ENCODE data around the gene PTPRT.

GRCh38 chr20:42113236-42113635, 1076.5 kb downstream of the PTPRT start:
- TF ChIP-seq POLR2AphosphoS5 (IDR thresholded peaks at IDR 0.05; ENCODE audit: borderline replicate concordance, low read depth, low read length) = no peak
- no peak for TF ChIP-seq EZH2 (IDR thresholded peaks at IDR 0.05)
- TF ChIP-seq FOXP2 (optimal IDR thresholded peaks at IDR 0.05; ENCODE audit: control extremely low read depth, extremely low read length, insufficient read depth) = no peak
